ENCODE results near the gene FOXRED2.
"Not testable (repeated sequence)": the region's sequence is repeated elsewhere in the genome, so short reads cannot be mapped to it uniquely, and the experiment has no call there.

- not testable (repeated sequence) for TF ChIP-seq CTCF, POLR2A (IDR thresholded peaks at IDR 0.05)
Observed at GRCh38 chr22:36450923-36451322, 55.9 kb downstream of the FOXRED2 start.

Data from Peyer's patch (tissue), 4 donors.